Activated CD4-positive, CD25-positive, alpha-beta regulatory T cell treated with anti-CD3 and anti-CD28 coated beads, Interleukin-2, amount 50 U/mL, for 72 hours (primary cell): Measurements from ENCODE around the gene FAM25A.
"Not testable (repeated sequence)": the region's sequence is repeated elsewhere in the genome, so short reads cannot be mapped to it uniquely, and the experiment has no call there.

Source experiments
- DNase-seq: peaks from one replicate; pipeline ENCODE4 v3.0.0; 2021

The FAM25A gene

DNA sequence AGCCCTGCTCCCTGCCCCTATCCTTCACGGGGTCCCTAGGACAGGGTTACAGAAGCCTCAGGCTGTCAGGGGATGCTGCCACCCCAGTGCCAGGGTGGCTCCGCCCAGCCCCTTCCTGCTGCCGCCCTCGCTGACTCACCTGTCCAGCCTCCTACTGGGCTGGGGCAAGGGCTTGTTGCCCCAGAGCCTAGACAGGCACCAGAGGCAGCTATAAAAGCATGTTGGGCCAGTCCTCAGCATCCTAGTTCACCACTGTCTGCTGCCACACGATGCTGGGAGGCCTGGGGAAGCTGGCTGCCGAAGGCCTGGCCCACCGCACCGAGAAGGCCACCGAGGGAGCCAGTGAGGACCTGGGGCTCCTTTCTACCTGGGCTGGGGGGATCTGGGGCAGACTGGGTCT is at the start of gene FAM25A:
TSS of gene FAM25A (plus strand) at position 239 of the 400 bp plus-strand sequence. CDS start at position 270, 31 bp downstream.
- DNase-seq = not testable (repeated sequence)

DNA sequence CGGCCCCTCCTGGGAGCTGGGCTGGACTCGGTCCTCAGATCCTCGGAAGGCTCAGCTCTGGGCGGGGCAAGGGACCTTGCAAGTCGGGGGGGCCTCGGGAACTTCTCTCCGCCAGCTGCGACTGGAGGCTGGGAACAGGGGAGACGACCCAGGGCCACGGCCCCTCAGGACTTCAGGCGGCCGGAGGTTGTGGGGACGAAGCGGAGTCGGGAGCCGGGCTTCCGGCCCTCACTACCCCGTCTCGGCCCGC is 49.2 kb upstream of the FAM25A start:
- no peak for DNase-seq

DNA sequence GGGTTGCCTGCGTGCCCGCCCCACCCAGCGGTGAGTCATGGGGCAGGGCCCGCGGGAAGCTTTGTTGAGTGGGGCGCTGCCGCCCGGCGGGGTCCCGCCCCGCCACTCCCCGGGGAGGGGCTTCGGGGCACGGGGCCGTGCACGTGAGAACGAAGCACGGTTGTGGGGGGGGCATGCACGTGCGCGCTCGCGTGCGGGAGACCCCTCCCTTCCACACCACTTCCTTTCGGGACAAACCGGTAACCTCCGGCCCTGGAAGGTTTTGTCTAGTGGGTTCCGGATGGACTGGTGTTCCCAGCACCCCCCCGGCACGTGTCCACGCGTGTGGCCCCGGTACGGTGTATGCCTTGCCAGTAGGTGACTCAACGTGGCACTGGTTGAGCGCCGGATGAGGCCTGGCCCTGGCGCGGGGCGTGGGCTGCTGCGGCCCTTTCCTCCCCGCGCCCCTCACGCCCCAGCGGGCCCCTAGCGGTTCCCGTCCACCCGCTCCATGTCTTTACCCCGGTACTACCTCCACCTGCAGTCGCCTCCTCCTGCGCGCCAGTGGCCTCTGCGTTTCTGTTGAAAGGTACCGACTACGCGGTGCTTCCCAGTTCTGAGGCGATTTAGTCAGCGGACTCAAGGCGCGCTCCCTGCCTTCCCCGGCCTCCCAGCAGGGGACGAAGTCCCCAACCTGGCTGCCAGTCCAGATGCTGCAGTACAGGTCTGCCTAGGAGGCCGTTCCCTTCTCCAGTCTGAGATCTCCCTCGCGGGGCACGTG is 48.7 kb upstream of the FAM25A start:
- peak; percentile 84 for DNase-seq

DNA sequence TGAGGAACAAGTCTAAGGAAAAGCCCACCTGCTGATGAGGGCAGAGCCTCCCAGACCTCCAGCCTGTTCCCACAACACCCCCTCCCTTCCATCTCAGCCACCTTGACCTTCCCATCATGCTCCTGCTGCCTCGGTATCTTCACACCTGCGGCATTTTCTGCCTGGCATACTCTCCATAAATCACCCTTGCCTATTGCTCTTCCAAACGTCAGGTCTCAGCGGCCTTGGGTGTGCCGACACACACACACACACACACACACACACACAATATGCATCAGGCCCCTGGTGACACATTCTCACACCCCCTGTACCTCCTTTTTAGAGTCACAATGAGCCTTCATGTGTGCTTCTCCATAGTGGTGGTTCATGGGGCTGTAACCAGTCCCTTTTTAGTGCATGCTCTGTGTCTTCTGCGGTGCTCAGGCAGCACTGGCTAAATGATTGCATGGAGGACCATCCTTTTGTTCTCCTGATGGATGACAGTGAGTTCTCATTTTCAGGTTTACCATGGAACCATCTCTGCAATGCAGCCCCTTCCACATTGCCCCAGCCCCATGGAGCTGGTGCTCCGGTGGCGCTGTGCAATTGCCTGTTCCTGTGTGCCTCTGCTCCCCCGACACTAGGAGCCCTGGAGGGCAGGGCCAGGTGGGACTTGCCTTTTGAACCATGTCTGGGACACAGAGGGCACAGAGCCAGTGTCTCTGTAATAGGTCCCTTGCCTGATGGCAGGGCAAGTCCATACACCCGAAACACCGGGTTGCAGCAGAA is 47.3 kb upstream of the FAM25A start:
- DNase-seq = no peak

DNA sequence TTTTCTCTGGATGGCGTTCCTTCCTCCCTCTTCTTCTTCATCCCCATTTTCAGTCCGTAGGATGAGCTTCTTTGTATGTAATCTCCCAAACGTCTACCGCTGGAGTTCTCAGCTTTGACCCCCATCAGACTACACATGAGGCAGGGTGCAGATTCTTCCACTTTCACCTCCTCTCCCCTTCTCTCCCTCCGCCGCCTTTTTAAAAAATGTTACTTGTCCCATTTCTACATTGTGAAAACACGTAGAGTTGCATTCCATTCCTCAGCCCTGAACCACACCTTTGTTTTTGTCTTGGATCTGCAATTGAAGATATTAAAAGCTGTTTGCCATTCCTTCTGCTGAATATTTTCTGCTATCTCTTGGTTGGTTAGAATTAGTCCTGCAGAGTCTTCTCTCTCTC is 45.6 kb upstream of the FAM25A start:
- no peak for DNase-seq

DNA sequence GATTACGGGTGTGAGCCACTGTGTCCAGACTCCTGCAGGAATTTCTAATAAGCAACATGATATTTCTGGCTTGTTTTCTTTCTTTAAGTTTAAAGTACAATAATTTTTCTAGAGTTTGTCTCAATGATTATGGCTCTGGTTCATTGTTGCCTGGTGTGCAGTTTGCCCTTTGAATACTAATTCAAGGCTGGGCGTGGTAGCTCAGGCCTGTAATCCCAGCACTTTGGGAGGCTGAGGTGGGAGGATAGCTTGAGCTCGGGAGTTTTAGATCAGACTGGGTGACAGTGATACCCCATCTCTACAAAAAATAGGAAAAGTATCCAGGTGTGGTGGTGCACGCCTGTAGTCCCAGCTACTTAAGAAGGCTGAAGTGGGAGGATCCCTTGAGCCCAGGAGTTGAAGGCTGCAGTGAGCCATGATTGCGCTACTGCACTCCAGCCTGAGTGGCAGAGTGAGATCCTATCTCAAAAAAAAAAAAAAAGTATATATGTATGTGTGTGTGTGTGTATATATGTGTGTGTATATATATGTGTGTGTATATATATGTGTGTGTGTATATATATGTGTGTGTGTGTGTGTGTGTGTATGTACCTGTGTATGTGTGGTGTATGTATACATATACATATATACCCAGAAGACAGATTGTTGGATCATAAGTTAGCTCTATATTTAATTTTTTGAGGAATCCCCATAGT is 43.6 kb upstream of the FAM25A start:
- no peak for DNase-seq

DNA sequence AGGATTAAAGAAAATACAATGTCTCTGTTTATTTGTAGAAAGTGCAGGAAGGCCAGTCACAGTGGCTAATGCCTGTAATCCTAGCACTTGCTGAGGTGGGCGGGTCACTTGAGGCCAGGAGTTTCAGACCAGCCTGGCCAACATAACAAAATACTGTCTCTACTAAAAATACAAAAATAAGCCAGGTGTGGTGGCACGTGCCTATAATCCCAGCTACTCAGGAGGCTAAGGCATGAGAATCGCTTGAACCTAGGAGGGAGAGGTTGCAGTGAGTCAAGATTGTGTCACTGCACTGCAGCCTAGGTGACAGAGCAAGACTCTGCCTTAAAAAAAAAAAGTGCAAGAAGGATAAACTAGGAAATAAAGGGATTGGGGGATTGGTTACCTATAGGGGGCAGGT is 41.6 kb upstream of the FAM25A start:
- not testable (repeated sequence) for DNase-seq

DNA sequence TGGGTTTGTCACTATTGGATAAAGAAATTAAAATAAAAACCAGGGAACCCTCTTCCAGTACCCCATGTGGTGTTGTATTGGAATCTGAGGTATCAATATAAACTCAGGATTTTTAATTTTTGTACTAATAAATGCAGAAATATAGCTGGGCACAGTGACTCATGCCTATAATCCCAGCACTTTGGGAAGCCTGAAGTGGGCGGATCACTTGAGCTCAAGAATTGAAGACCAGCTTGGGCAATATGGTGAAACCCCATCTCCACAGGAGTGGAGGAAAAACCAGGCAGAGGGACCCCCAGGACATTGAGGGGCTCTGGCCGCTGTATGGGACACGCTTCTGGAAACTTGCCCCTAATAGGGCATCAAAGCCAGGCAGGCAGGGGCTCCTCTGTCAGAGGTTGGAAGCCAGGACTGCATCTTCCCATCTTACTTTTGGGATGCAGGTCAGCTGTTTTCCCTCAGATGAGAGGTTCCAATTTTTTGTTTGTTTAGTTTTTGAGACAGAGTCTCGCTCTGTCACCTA is 40.7 kb upstream of the FAM25A start:
- DNase-seq = no peak

DNA sequence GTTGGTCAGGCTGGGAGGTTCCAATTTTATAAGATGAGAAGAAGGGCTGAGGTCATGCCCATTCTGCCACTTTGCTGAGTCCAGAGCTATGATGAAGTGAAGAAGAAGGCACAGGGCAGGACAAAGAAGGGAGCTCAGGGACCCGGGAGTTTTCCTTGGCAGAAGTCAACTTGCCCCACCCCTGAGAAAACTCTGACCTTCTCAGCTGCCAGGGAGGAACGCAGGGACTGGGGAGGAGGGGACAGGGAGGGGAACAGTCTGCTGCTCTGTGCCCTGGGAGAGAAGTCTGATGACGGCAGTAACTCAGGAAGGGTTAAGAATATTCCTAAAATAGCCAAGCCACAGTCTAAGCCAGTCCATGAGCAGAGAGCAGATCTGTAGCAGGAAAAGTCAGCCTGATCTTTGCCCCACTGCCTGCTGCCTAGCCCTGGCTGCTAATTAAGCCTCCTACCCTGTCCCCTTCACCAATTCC is 40.1 kb upstream of the FAM25A start:
- no peak for DNase-seq

DNA sequence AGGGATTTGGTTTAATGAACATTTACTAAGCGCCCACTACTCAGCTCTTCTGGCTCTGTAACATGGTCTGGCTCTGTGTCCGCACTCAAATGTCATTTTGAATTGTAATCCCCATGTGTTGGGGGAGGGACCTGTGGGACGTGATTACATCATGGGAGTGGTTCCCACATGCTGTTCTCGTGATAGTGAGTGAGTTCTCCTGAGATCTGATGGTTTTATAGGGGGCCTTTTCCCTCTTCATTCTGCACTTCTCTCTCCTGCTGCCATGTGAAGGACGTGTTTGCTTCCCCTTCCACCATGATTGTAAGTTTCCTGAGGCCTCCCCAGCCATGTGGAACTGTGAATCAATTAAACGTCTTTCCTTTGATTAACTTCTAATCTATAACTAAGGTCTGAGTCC is 39.1 kb upstream of the FAM25A start:
- DNase-seq = not testable (repeated sequence)

DNA sequence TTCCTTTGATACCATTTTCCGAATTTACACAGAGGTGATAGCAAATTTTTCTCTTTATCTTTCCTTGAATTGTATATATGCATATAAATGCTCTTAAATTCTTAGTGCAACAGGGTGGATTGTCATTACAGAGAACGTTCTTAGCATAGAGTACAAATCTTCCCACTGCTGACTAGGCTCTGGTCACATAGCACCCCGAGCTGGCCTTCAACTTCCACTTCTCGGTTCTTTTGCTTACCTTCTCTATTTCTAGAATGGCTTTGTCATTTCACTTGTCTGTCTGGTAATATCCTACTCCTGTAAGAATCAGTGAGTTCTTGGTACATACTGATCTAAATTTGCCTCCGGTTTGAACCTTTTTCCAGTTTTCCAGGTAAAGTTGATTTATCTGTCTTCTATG is 38.4 kb upstream of the FAM25A start:
- DNase-seq = no peak

DNA sequence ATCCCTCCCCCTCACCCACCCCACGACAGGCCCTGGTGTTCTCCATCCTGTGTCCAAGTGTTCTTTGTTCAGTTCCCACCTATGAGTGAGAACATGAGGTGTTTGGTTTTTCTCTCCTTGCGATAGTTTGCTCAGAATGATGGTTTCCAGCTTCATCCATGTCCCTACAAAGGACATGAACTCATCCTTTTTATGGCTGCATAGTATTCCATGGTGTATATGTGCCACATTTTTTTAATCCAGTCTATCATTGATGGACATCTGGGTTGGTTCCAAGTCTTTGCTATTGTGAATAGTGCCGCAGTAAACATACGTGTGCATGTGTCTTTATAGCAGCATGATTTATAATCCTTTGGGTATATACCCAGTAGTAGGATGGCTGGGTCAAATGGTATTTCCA is 35.6 kb upstream of the FAM25A start:
- not testable (repeated sequence) for DNase-seq

DNA sequence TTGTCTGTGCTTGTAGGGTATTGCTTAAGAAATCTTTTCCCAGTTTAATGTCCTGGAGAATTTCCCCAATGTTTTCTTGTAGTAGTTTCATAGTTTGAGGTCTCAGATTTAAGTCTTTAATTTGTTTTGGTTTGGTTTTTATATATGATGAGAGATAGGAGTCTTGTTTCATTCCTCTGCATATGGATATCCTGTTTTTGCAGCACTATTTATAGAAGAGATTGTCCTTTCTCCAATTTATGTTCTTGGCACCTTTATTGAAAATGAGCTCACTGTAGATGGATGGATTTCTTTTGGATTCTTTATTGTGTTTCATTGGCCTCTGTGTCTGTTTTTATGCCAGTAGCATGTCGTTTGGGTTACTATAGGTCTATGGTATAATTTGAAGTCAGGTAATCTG is 31.6 kb upstream of the FAM25A start:
- DNase-seq = no peak

DNA sequence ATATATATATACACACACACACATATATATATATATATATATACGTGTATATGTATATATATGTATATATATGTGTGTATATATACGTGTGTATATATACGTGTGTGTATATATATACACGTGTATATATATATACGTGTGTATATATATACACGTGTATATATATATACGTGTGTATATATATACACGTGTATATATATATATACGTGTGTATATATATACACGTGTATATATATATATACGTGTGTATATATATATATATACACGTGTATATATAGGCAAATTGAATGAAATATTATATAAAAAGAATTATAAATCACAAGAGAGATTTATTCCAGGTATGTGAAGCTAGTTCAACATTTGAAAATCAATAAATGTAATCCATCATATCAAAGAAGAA is 28.7 kb upstream of the FAM25A start:
- not testable (repeated sequence) for DNase-seq

DNA sequence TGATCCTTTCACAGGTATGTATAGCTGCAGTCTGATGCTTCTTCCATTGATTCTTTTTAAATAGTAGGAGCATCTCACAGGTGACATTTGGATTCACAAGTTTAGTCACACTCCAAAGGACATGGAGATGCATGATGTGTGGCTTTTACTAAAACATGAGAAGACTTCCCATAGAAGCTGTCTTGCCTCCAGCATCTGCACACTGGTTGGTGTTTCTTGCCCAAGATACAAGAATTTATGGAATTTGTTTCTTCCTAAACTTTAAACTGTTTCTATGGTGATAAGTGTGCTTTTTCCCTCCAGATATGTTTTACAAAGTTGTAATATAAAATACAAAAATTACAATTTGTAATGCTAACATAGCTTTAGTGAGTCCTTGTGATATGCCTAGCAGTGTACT is 27.6 kb upstream of the FAM25A start:
- no peak for DNase-seq

DNA sequence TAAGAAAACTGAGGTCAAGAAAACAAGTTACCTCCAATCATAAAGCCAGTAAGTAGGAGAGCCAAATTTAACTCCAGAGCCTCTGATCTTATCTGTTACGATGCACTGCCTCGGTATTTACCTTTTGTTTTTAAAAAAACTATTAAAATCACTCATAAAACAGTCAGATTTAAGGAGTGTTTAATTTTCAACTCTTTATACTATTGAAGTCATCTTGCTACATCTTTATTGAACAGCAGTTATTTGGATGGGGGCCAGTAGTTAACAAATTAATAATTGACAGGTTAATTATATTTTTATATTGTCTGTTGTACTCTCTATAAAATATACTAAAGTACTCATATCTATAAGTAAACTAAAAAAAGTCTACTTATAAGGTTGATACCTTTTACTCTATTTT is 27.2 kb upstream of the FAM25A start:
- DNase-seq = no peak

DNA sequence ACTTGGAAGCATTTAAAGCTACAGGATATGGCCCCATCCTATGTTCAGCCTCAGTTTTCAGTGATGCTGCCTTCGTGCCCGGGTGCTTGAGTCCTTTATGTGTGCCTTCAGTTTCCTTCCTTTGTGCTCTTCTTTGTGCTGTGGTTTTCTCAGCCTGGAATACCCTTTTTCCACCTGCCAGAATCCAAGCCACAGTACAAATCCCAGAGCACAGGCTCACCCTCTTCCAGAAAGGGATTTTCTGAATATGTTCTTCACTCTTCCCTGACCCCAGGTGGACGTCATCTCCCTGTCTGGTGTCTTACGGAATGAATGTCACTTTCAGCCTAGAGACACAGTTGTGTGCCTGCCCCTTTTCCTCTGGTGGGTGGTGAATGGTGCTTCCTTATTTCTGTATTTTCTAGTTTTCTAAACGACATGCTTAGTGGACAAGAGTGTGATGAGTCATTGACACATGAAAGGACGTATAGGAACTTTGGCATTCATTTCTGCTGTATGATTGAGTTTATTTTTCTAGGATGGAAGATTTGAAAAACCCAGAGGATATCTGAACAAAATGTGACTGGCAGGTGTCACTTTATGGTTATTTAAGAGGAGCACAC is 20.2 kb upstream of the FAM25A start:
- not testable (repeated sequence) for DNase-seq

DNA sequence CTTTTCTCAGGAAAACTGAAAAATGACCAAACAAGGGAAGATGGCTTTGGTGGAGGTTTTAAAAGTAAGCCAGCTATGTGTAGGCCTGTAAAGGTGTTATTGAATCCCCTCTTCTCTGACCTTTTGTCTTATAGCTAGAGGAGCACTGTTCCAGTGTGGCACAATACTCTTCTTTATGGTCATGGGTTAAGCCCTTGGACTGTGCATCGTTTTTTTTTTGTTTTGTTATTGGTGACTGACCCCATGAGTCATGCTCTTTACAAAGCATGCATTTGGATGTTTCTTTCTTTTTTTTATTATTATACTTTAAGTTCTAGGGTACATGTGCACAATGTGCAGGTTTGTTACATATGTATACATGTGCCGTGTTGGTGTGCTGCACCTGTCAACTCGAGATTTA is 19.6 kb upstream of the FAM25A start:
- no peak for DNase-seq

DNA sequence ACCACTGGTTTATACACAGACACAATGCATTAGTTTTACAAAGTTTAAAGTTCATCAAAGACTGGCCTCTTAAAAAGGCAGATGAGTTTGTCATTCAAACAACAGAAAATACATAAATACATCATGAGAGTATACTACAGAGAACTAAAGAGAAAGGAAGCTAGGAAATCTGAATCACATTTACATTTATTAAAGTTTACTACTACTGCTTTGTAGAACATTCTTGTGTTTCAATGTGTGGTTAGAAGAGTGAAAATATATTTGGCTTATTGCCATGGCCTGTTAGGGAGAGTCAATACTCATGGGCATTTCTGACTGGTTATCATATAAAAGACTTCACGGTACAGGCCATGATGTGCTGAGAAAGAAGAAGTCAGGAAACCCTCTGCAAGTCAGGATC is 13.0 kb upstream of the FAM25A start:
- DNase-seq = not testable (repeated sequence)

DNA sequence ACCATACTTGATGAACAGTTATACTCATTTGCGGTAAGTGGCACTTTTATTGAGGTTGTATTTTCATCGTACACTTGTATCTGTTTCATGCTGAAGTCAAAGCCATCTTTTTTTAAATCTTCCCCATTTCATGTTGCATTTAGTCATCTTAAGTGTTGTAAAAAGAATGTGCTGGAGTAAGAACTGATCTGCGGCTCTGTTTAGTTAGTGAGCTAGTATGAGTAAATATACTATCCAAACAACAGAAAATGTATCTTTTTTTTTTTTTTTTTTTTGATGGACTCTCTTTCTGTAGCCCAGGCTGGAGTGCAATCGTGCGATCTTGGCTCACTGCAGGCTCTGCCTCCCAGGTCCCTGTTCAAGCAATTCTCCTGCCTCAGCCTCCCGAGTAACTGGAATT is 12.4 kb upstream of the FAM25A start:
- DNase-seq = not testable (repeated sequence)

DNA sequence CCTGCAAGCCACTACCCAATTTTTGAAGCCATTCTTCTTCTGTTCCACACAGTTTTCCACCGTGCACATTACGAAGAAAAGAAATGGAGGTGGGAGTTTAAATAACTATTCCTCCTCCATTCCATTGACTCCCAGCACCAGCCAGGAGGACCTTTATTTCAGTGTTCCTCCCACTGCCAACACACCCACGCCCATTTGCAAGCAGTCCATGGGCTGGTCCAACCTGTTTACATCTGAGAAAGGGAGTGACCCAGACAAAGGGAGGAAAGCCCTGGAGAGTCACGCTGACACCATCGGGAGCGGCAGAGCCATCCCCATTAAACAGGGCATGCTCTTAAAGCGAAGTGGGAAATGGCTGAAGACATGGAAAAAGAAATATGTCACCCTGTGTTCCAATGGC is 11.8 kb upstream of the FAM25A start:
- not testable (repeated sequence) for DNase-seq

DNA sequence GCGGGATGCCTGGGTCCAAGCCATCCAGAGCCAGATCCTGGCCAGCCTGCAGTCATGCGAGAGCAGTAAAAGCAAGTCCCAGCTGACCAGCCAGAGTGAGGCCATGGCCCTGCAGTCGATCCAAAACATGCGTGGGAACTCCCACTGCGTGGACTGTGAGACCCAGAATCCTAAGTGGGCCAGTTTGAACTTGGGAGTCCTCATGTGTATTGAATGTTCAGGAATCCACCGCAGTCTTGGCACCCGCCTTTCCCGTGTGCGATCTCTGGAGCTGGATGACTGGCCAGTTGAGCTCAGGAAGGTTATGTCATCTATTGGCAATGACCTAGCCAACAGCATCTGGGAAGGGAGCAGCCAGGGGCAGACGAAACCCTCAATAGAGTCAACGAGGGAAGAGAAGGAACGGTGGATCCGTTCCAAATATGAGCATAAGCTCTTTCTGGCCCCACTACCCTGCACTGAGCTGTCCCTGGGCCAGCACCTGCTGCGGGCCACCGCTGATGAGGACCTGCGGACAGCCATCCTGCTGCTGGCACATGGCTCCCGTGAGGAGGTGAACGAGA is 10.9 kb upstream of the FAM25A start:
- not testable (repeated sequence) for DNase-seq

DNA sequence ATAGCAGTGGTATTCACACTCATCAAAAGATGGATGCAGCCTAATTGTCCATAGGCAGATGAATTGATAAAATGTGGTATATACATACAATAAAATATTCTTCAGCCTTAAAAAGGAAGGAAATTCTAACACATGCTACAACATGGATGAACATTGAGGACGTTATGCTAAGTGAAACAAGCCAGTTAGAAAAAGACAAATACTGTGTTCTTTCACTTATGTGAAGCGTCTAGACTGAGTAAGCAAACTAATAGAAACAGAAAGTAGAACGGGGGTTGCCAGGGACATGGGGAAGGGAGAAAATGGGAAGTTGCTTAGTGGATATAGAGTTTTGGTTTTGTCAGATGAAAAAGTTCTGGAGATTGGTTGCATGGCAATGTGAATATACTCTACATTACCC is 6.6 kb upstream of the FAM25A start:
- not testable (repeated sequence) for DNase-seq
